Stimulated activated CD4-positive, alpha-beta T cell treated with anti-CD3 and anti-CD28 coated beads, TNF-alpha, amount 100 ng/mL, for 4 hours (primary cell): Measurements from ENCODE around the gene ZNF516.
A peak's percentile ranks its signal among the peaks of the same experiment; 100 is the strongest.

Experiments
- DNase-seq, 3 experiments: peaks; one replicate each; pipeline ENCODE4 v3.0.0-alpha.2; 2020; ENCODE audit warnings: low read depth in 3 of 3

The ZNF516 gene

GRCh38 chr18:76364282-76365259 lies 130.5 kb downstream of the ZNF516 start:
- no peak for DNase-seq

GRCh38 chr18:76363436-76364120 lies 131.5 kb downstream of the ZNF516 start:
- no peak for DNase-seq

GRCh38 chr18:76362676-76363075 lies 132.4 kb downstream of the ZNF516 start:
- DNase-seq, result no peak

GRCh38 chr18:76361219-76361618 lies 133.8 kb downstream of the ZNF516 start:
- DNase-seq, result no peak

DNA sequence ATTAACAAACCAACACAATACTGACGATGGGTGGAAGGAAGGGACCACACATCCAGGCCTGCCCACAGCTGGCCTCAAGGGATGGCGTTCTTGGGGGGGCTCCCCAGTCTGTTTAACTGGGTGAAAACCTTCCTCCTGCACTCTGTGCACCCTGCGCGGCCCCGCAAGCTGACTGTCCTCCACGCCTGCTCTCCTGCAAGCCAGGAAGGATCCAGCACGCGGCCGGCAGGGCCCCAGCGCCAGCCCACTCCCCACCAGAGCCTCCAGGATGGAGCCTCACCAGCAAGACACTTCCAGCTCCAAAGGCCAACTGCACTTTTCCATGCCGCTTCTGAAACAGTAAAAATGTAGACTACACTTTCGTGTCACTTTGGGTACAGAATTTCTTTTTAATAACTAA lies 135.1 kb downstream of the ZNF516 start:
- DNase-seq, result no peak

- DNase-seq, result no peak
Observed at GRCh38 chr18:76358774-76359173, 136.3 kb downstream of the ZNF516 start.

DNA sequence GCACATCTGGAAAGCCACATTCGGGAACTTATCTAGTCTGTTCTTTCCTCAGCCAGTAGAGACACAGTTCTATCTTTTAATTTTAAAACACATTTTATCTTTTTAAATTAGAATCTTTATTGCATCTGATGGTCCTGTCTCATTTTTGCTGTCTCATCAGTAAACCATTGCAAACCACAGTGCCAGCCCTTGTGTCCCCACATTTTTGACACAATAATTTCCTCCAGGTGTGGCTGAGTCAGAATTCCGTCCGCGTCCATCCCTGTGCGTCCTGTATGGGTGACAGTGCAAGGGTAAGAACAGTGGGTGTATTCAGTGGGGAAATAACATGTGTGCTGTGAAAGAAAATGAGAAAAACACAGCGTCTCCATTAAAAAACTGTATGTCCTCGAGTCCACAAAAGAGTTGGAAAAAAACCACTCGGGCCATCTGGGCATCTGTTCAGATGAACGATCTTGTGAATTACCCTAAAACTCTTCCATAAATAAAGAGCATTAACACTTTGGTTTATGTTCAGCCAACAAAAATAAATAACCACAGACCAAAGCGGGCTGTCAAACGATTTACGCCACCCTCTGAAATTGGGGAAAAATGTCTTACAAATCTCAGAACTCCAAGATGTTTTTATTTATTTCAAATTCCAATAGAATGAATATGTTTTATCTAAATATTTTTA lies 137.3 kb downstream of the ZNF516 start:
- DNase-seq, result no peak

GRCh38 chr18:76357174-76357573 lies 137.9 kb downstream of the ZNF516 start:
- DNase-seq, result no peak

GRCh38 chr18:76356666-76357065 lies 138.4 kb downstream of the ZNF516 start:
- no peak for DNase-seq

- no peak for DNase-seq
Observed at GRCh38 chr18:76354348-76354747, 140.7 kb downstream of the ZNF516 start.

DNA sequence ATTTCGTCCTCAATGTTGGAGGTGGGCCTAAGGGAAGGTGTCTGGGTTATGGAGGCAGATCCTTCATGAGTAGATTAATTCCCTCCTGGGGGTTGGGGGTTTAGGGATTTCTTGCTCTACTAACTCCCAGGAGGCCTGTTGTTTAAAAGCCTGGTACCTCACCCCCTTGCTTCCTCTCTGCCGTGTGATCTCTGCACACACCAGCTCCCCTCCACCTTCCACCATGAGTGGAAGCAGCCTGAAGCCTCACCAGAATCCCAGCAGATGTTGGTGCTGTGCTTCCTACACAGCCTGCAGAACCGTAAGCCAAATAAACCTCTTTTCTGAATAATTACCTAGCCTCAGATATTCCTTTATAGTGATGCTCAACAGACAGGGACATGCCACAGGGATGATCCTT lies 141.5 kb downstream of the ZNF516 start:
- no peak for DNase-seq

GRCh38 chr18:76353046-76353445 lies 142.0 kb downstream of the ZNF516 start:
- no peak for DNase-seq

DNA sequence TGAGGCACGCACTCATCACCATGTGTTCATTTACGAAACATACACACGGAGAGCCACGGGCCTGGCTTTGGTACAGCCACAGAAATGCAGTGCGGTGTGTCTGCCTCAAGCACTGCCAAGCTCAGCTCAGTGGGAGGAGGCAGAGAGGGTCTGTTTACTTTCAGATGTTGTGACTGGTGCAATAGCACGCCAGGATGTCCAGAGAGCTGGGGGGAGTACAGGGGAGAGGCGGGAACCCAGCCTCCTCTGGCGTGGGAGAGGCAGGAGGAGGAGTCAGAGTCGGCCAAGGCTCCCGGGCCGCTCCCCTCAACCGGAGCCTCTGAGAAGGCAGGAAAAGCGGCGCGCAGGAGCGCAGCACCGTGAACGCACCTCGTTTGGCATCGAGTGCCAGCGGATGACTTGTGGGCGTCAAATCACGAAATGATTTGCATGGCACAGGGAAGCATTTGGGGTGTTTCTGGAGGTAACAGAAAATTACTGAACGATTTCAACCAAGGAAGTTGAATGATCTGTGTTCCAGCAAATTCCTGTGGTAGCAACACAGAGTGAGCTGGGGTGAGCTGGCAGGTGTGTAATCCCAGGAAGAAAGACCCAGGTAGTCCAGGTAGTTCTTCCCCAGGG lies 143.0 kb downstream of the ZNF516 start:
- DNase-seq, result no peak

GRCh38 chr18:76350134-76351025 lies 144.7 kb downstream of the ZNF516 start:
- DNase-seq, result no peak

- DNase-seq, result peak; percentile 26 to 33 (median 30)
Observed at GRCh38 chr18:76349067-76349715, 145.9 kb downstream of the ZNF516 start.

DNA sequence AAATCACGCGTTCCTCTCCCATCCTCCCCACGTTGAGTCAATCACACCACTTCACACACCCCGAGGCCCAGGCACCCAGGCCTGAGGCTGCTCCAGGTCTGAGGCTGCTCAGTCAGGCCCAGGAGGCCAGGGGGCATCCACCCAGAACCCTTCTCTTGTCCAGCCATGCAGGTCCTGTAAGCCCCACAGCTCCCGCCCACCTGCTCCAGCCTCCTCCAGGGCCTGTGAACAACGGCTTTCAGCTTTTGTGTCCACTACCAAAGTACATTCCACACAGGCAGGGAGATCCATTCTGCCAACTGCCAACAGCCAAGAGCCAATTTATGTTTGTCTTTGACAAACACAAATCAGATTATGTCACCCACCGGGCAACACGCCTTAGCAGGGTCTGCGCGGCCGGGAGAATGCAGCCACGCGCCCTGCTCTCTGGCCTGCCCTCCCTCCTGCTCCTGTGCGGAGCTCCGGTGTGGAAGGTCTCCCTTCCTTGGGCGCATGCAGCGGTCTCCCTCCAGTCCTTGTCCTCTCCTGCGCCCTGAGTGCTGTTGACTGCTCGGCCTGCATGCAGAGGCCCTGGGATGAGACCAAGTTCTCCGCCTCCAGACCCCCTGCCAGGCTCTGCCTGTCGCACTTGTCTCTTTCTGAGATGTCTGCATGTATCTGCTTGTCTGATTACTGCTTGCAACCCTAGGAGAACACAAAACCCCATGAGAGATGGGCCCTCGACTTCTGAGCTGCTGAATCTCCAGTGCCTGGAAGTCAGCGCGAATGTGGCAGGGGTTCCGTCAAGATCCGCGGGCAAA lies 146.6 kb downstream of the ZNF516 start:
- no peak for DNase-seq

- DNase-seq, result no peak
Observed at GRCh38 chr18:76347341-76347740, 147.7 kb downstream of the ZNF516 start.

DNA sequence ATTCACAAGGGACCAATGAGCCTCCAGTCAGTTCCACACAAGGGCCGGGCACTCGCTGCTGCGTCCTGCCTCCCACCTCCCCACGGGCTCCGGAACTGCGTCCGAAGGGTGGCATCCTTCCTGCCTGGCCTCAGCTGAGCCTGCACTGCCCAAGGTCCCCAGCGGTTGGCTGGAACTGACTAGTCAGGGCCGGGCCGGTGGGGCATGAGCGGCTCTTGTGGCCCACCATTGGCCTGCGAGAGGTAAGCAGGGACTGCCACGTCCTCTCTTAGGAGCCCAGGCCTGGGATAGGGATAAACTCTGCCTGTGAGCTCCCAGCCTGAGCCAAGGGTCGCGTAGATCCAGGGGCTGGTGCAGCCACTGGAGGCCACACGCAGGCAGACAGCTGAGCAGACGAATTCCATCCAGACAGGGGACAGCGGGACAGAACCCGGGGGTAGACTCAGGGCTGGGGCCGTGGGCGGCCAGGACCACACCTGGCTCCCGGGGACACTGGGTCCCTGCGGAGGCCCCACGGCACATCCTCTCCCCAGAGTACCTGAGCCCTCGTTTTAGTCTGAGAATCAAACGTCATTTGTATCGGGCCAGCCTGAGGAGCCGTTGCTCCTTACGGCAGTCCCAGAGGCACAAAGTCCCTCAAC lies 148.4 kb downstream of the ZNF516 start:
- DNase-seq, result no peak

- DNase-seq, result no peak
Observed at GRCh38 chr18:76345901-76346300, 149.1 kb downstream of the ZNF516 start.
